ENCODE results near the gene NFYA.

DNA sequence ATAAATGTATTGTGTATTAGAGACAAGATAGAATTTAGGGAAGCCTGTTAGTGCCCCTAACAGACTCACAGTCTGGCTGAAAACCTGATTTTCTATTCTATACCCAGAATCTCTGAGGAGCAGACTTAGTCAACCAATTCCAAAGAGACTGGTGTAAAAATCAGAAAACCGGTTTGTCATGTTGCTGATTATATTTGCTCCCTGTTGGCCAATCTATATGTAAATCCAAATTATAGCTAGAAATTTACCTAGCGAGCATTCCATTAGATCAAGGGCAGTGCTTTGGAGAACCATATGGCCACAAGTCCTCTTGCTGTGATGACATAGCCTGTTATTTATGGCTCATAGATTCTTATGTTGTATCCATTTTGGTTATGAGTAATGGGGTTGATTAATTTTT, 4.8 kb downstream of the NFYA start:
- TF ChIP-seq EZH2 (IDR thresholded peaks at IDR 0.05) = no peak
- no peak for TF ChIP-seq POLR2AphosphoS5 (IDR thresholded peaks at IDR 0.05; ENCODE audit: borderline replicate concordance, low read depth, low read length)
